H1 (cell line): ENCODE results near the gene FARP2. TPM values are rescaled to one million over a fixed set of nuclear protein-coding genes. Genes with fewer than 3 reads are reported as not detected.
"Not testable (repeated sequence)": the region's sequence is repeated elsewhere in the genome, so short reads cannot be mapped to it uniquely, and the experiment has no call there.

Experiments used
- CTCF ChIA-PET: fragments of 300-600 bp; sonication (Branson Sonifier 250); formaldehyde crosslinking; loops from one replicate; lab custom pipeline; 2021; ENCODE audit not compliant: partially characterized antibody; lab: Charles Lee
- POLR2A ChIA-PET: fragments of 300-600 bp; sonication (Branson Sonifier 250); formaldehyde crosslinking; loops from one replicate; lab custom pipeline; 2021; ENCODE audit warnings: inconsistent platforms; ENCODE audit not compliant: partially characterized antibody; lab: Charles Lee
- DNase-seq, 2 experiments: peaks; one replicate each; pipeline versions ENCODE4 v3.0.0 to v3.0.0-alpha.2; 2010 to 2022; ENCODE audit warnings: low spot score in 2 of 2, low read depth in 1 of 2, mixed read lengths in 1 of 2
- FAIRE-seq: peaks from 2 replicates; lab custom pipeline; 2011; peaks lifted over from hg19 to GRCh38; lab: Jason Lieb, UNC
- H2AFZ ChIP-seq: 2 replicates; pipeline ENCODE4 v1.8.1; 2012; ENCODE audit warnings: low read length, inconsistent platforms
- H2AK5ac ChIP-seq: 2 replicates; pipeline ENCODE4 v1.6.1; 2013; ENCODE audit warnings: low read depth, low read length
- H2BK120ac ChIP-seq: replicated peaks from 2 replicates; pipeline ENCODE3; 2013; ENCODE audit warnings: low read depth, low read length, inconsistent platforms
- H2BK12ac ChIP-seq: 2 replicates; pipeline ENCODE4 v1.6.1; 2013; ENCODE audit warnings: low read depth, low read length
- H2BK15ac ChIP-seq: 2 replicates; pipeline ENCODE4 v1.6.1; 2013; ENCODE audit warnings: low read length
- H2BK20ac ChIP-seq: 2 replicates; pipeline ENCODE4 v1.6.1; 2013; ENCODE audit warnings: low read length
- H2BK5ac ChIP-seq: 2 replicates; pipeline ENCODE4 v1.6.1; 2013; ENCODE audit warnings: low read depth, low read length
- H3K14ac ChIP-seq: 2 replicates; pipeline ENCODE4 v1.6.1; 2013; ENCODE audit warnings: inconsistent platforms; ENCODE audit not compliant: insufficient read length
- H3K18ac ChIP-seq: 2 replicates; pipeline ENCODE4 v1.6.1; 2013; ENCODE audit warnings: low read length; ENCODE audit errors: extremely low read depth
- H3K23ac ChIP-seq: 2 replicates; pipeline ENCODE4 v1.6.1; 2013; ENCODE audit warnings: inconsistent platforms; ENCODE audit not compliant: insufficient read length
- H3K23me2 ChIP-seq: 2 replicates; pipeline ENCODE4 v1.6.1; 2013; ENCODE audit warnings: low read depth, low read length
- H3K27ac ChIP-seq: 2 replicates; pipeline ENCODE4 v1.6.1; 2011; ENCODE audit warnings: low read depth, low read length, inconsistent platforms
- H3K27me3 ChIP-seq, 4 experiments: replicated peaks in 1 of 4; 1 replicate in 1 of 4; 2 replicates in 3 of 4; pipeline versions ENCODE4 v1.6.1 to v1.8.1; 2011 to 2013; ENCODE audit warnings: low read length in 3 of 4, mild to moderate bottlenecking in 3 of 4, inconsistent platforms in 2 of 4, mixed read lengths in 2 of 4, moderate library complexity in 1 of 4; ENCODE audit not compliant: control insufficient read depth in 3 of 4, insufficient read depth in 3 of 4; ENCODE audit errors: extremely low read depth in 1 of 4
- H3K36me3 ChIP-seq, 4 experiments: 2 replicates each; pipeline versions ENCODE4 v1.6.1 to v1.8.1; 2011 to 2013; ENCODE audit warnings: mild to moderate bottlenecking in 4 of 4, low read length in 3 of 4, moderate library complexity in 2 of 4, control low read depth in 1 of 4, inconsistent platforms in 1 of 4; ENCODE audit not compliant: insufficient read depth in 4 of 4, control insufficient read depth in 2 of 4
- H3K4ac ChIP-seq: replicated peaks from 2 replicates; pipeline ENCODE3; 2013; ENCODE audit warnings: low read length, low read depth, mixed read lengths, inconsistent platforms; ENCODE audit not compliant: insufficient read length
- H3K4me1 ChIP-seq, 4 experiments: replicated peaks in 1 of 4; 1 replicate in 1 of 4; 2 replicates in 3 of 4; pipeline versions ENCODE4 v1.6.1 to v1.8.1; 2011 to 2013; ENCODE audit warnings: low read length in 3 of 4, inconsistent platforms in 2 of 4, mixed read lengths in 1 of 4; ENCODE audit not compliant: insufficient read depth in 4 of 4, control insufficient read depth in 3 of 4
- H3K4me2 ChIP-seq, 2 experiments: 2 replicates each; pipeline versions ENCODE4 v1.6.1 to v1.8.1; 2011 to 2013; ENCODE audit warnings: low read depth in 2 of 2, low read length in 2 of 2, control low read depth in 1 of 2, inconsistent platforms in 1 of 2, mild to moderate bottlenecking in 1 of 2; ENCODE audit not compliant: insufficient read depth in 1 of 2
- H3K4me3 ChIP-seq, 4 experiments: fragments of 200-600, 300-600 bp in 1 of 4; sonication (generic), shearing (Covaris generic), sonication (Bioruptor Twin) in 1 of 4; 2 replicates each; pipeline versions ENCODE4 v1.5.1 to v1.8.1; 2011 to 2016; ENCODE audit warnings: low read length in 4 of 4, low read depth in 3 of 4, control low read depth in 2 of 4, inconsistent platforms in 2 of 4, mild to moderate bottlenecking in 2 of 4, mixed read lengths in 1 of 4, moderate library complexity in 1 of 4; ENCODE audit not compliant: insufficient read depth in 2 of 4; ENCODE audit errors: extremely low read depth in 1 of 4
- H3K56ac ChIP-seq: replicated peaks from 2 replicates; pipeline ENCODE3; 2013; ENCODE audit warnings: low read depth, mild to moderate bottlenecking, mixed read lengths, low read length, inconsistent platforms; ENCODE audit not compliant: insufficient read length
- H3K79me1 ChIP-seq: 2 replicates; pipeline ENCODE4 v1.6.1; 2013; ENCODE audit warnings: low read depth, low read length, control low read depth
- H3K79me2 ChIP-seq, 2 experiments: 2 replicates each; pipeline versions ENCODE4 v1.6.1 to v1.8.1; 2012 to 2013; ENCODE audit warnings: low read length in 2 of 2, mild to moderate bottlenecking in 2 of 2, inconsistent platforms in 1 of 2; ENCODE audit not compliant: insufficient read depth in 2 of 2, control insufficient read depth in 1 of 2
- H3K9ac ChIP-seq, 4 experiments: replicated peaks in 1 of 4; 1 replicate in 1 of 4; 2 replicates in 3 of 4; pipeline versions ENCODE4 v1.6.1 to v1.8.1; 2011 to 2013; ENCODE audit warnings: low read depth in 3 of 4, low read length in 3 of 4, control low read depth in 2 of 4, mild to moderate bottlenecking in 2 of 4, moderate library complexity in 2 of 4, inconsistent platforms in 1 of 4; ENCODE audit errors: extremely low read depth in 1 of 4
- H3K9me3 ChIP-seq, 2 experiments: 2 replicates each; pipeline versions ENCODE4 v1.6.1 to v1.8.1; 2012 to 2013; ENCODE audit warnings: mild to moderate bottlenecking in 2 of 2, moderate library complexity in 2 of 2, control low read depth in 1 of 2, inconsistent platforms in 1 of 2, low read depth in 1 of 2, low read length in 1 of 2, mixed read lengths in 1 of 2; ENCODE audit not compliant: insufficient read depth in 2 of 2
- H4K20me1 ChIP-seq, 2 experiments: replicated peaks in 1 of 2; 2 replicates each; pipeline versions ENCODE3 to v1.8.1; 2011 to 2013; ENCODE audit warnings: inconsistent platforms in 2 of 2, low read length in 2 of 2, mild to moderate bottlenecking in 1 of 2; ENCODE audit not compliant: insufficient read depth in 2 of 2, control insufficient read depth in 1 of 2
- H4K5ac ChIP-seq: 2 replicates; pipeline ENCODE4 v1.6.1; 2013; ENCODE audit warnings: low read length, low read depth, mixed read lengths, inconsistent platforms; ENCODE audit not compliant: insufficient read length
- H4K8ac ChIP-seq: 2 replicates; pipeline ENCODE4 v1.8.0; 2013; ENCODE audit warnings: mild to moderate bottlenecking, moderate library complexity, low read length, inconsistent platforms; ENCODE audit not compliant: insufficient read depth; ENCODE audit errors: extremely low read depth
- H4K91ac ChIP-seq: replicated peaks from 2 replicates; pipeline ENCODE3; 2013; ENCODE audit warnings: low read length, mixed read lengths, inconsistent platforms; ENCODE audit not compliant: insufficient read length
- WGBS, 2 experiments: shearing (Covaris generic) in 1 of 2; methylation state at CpG; one replicate each; pipeline versions ENCODE4 v1.1.6 to v1.1.7; 2013 to 2015; ENCODE audit warnings: low lambda C conversion rate in 2 of 2, mixed read lengths in 2 of 2, inconsistent platforms in 1 of 2, low coverage in 1 of 2, missing lambda C conversion rate in 1 of 2; ENCODE audit not compliant: insufficient replicate concordance in 2 of 2, insufficient coverage in 1 of 2, insufficient read length in 1 of 2; ENCODE audit errors: extremely low coverage in 1 of 2, missing lambda C conversion rate in 1 of 2; 5-methylcytosine and 5-hydroxymethylcytosine counted together
- polyA plus RNA-seq, 7 experiments: library from polyadenylated mRNA; depleted of rRNA in 3 of 7; stranded (reverse) in 5 of 7; unstranded in 2 of 7; fragments of >200 nt in 5 of 7; fragments of 200-250 nt in 2 of 7; gene quantifications; 1 replicate in 5 of 7; 2 replicates in 1 of 7; 4 replicates in 1 of 7; pipeline versions ENCODE4 v1.2.1 to v1.2.3, GENCODE V29; 2011 to 2013; ENCODE audit warnings: missing spikeins in 2 of 7, mixed read lengths in 2 of 7
- total RNA-seq: library from RNA; stranded (reverse); fragmentation: NEBNext Ultra II Directional; extraction: Animal tissue kit (Norgen Biotek cat#: 25700); gene quantifications from 2 replicates; pipeline ENCODE4 v1.2.1, GENCODE V29; 2021

The FARP2 gene
- total and polyA plus RNA-seq, 2 of the 8 experiments (the other 6 are each of a cell fraction or from before 2014, with no cell fraction given), result 12.4 to 33.4 TPM

DNA sequence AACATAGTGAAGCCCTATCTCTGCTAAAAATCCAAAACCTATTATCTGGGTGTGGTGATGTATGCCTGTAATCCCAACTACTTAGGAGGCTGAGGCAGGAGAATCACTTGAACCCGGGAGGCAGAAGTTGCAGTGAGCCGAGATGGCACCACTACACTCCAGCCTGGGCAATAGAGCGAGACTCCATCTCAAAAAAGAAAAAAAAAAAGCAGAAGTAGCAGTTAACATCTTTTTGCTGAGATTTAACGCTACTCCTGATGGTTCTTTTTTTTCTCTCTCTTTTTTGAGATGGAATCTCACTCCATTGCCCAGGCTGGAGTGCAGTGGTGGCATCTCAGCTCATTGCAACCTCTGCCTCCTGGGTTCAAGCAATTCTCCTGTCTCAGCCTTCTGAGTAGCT, 36.7 kb downstream of the FARP2 start:
- not testable (repeated sequence) for H3K79me2 ChIP-seq, H3K79me1 ChIP-seq, H2AFZ ChIP-seq, H3K4ac ChIP-seq, H3K23ac ChIP-seq, H2BK20ac ChIP-seq, H3K9me3 ChIP-seq, H4K8ac ChIP-seq, H3K18ac ChIP-seq, DNase-seq, H3K23me2 ChIP-seq, H3K36me3 ChIP-seq, H3K4me1 ChIP-seq, H3K56ac ChIP-seq, H3K4me2 ChIP-seq, H3K9ac ChIP-seq, H2BK12ac ChIP-seq, H2BK15ac ChIP-seq, H3K14ac ChIP-seq, H3K27ac ChIP-seq, FAIRE-seq, H2BK5ac ChIP-seq, H4K20me1 ChIP-seq, H2BK120ac ChIP-seq, H3K27me3 ChIP-seq, H2AK5ac ChIP-seq, H4K91ac ChIP-seq, H4K5ac ChIP-seq, H3K4me3 ChIP-seq
- ChIA-PET POLR2A (interaction anchor here (1.2 to 1.3 kb wide), 2 partner anchors 35 to 91 kb away, joined by 3 read pairs; no protein-coding TSS in a partner anchor), CTCF (interaction anchor here (0.6 to 2.8 kb wide), 20 partner anchors 8 to 427 kb away, joined by 3 to 20 read pairs (median 4); no protein-coding TSS in a partner anchor)
- WGBS, 2 experiments, result 90% methylated on average over 3 of the region's 4 CpGs; no CpG with 5 or more reads in 1 of the 2 experiments
